Tibial nerve (tissue), 3 donors: ENCODE measurements around the gene DPM2.

Source experiments
- CTCF ChIP-seq, 5 experiments: fragments of 200-600 bp in 3 of 5; fragments of 450-650 bp in 2 of 5; sonication (generic) in 3 of 5; IDR thresholded peaks; one replicate each; pipeline ENCODE4 v1.5.1; 2016 to 2019; ENCODE audit warnings: antibody characterized with exemption in 5 of 5, mild to moderate bottlenecking in 3 of 5, moderate library complexity in 2 of 5
- POLR2A ChIP-seq, 2 donors: fragments of 450-650 bp; IDR thresholded peaks; one replicate each; pipeline ENCODE4 v1.6.1; 2017; ENCODE audit warnings: antibody characterized with exemption in 2 of 2, mild to moderate bottlenecking in 2 of 2, moderate library complexity in 2 of 2

DNA sequence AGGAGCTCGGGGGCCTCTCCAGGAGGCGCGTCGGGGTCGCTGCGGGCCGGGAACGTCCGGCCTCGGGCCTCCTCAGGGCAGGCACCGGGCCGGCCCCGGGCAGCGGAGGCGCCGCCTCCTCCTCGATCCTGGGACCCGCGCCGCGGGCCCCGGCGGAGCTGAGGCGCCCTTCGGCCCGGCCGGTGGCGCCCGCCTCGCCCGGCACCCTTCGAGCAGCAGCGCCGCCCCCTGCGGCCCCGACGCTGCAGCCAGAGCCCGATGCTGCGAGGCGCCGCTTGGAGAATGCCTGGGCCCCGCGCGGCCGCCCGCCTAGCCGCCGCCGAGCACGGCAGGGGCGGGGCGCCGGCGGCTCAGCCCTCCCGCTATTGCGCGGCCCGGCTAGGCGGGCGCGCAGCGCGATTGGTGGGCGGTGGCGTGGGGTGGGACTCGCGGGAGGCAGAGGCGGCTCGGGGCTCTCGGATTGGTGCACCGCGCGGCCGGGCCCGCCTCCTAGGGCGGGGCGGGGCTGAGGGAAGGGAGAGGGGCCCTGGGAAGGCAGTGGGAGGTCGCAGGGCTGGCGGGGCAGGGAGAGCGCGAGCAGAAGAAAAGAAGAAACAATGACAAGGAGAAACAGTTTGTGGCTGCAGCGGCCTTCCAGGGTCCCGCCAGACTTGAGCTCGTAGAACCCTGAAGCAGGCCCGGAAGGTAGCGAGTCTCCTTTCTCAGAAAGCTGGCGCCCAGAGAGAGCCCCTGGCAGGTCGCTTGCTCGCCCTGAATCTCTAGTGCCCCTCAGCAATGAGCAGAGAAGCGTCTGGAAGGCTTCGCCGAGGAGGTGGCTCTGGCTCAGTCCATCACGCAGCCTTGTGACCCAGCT is 43.3 kb upstream of the DPM2 start, which contains the start of gene EEIG1:
- peak; percentile 89 to 96 for TF ChIP-seq POLR2A (IDR thresholded peaks at IDR 0.05)
- peak in 1 of 5 experiments; percentile 53 for TF ChIP-seq CTCF (IDR thresholded peaks at IDR 0.05)
